Activated T-cell treated with anti-CD3 and anti-CD28 coated beads, Interleukin-2, amount 50 U/mL, for 1 hour (primary cell): ENCODE measurements around the gene JADE1.

Source experiments
- DNase-seq: peaks from one replicate; pipeline ENCODE4 v3.0.0-alpha.2; 2020

The JADE1 gene

GRCh38 chr4:128879283-128879682 lies 69.8 kb downstream of the JADE1 start:
- no peak for DNase-seq

DNA sequence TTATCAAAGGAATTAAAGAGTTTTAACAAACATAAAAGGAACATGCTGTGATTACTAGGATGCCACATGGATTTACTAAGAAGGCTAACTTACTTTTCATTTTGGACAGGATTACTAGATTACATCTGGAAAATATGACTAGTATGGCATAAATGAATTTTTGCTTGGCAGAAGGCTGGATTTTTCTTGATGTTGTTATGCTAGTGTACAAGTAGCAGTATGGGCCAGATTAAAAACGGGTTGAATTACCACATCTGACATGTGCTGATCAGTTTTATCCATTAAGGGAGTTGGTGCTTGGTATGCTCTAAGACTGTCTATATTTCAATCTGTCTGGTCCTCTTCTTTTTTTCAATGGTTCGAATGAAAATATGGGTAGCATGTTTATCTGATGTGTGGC lies 70.5 kb downstream of the JADE1 start:
- DNase-seq: no peak

DNA sequence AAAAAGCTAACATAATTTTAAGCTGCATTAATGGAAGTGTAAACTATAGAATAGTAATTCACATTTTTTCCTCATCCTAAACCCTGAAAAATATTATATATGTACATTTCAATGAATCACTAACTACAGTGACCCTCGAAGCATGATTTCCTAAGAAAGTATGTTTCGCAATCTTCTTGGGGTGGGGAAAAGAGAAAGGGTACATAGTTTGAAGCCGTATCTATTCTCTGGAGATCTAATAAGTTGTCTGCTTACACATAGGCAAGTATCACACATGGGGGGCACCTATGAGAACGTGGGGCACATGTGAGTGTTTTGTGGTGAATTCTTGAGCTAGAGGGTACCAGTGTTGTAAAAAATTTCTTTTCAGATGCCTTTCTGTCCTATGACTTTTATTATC lies 71.2 kb downstream of the JADE1 start:
- DNase-seq: no peak

DNA sequence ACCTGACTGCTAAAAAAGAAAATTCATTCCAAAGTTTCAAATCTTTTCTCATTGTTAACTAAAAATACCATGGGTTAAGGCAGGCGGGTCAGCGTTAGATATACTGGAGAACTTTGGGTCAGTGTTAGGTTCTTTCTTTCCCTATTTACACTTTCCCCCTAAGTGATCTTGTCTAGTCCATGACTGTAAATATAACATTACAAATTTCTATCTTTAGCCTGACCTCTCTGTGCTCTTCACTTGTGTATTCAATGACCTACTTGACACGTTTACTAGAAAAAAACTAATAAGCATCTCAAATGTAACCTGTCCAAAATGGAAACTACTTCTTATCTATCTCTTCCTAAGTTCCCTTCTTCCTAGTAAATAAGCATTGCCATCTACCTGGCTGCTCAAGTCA lies 95.3 kb downstream of the JADE1 start:
- no peak for DNase-seq

- DNase-seq: no peak
Observed at GRCh38 chr4:128906581-128906980, 97.1 kb downstream of the JADE1 start.

- no peak for DNase-seq
Observed at GRCh38 chr4:128907981-128908380, 98.5 kb downstream of the JADE1 start.

GRCh38 chr4:128908735-128909134 lies 99.2 kb downstream of the JADE1 start:
- DNase-seq: no peak

DNA sequence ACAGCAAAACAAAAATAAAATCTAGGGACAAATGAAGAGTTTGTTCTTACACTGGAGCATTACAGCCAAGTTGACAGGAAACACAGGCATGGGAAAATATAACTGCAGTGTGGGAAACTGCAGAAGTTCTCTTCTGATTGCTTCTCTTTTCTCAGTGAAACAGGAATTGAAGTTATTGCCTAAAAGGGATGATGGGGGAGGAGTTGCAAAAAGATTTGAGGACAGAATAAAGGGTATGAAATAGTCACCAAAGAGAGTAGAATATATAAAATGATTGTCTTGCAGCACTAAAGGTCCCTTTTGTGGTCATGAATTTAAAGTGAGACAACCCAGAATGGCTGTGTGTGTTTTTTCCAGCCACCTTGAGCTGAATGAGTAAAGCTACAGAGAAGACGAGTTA lies 103.7 kb downstream of the JADE1 start:
- no peak for DNase-seq

GRCh38 chr4:128915544-128915943 lies 106.0 kb downstream of the JADE1 start:
- DNase-seq: no peak

- no peak for DNase-seq
Observed at GRCh38 chr4:128916832-128917231, 107.3 kb downstream of the JADE1 start.

GRCh38 chr4:128917781-128918180 lies 108.3 kb downstream of the JADE1 start:
- DNase-seq: no peak

- no peak for DNase-seq
Observed at GRCh38 chr4:128921954-128922353, 112.5 kb downstream of the JADE1 start.
